ENCODE results near the gene PKDREJ.
"Not testable (repeated sequence)": the region's sequence is repeated elsewhere in the genome, so short reads cannot be mapped to it uniquely, and the experiment has no call there.

Gene PKDREJ

GRCh38 chr22:46263216-46263590 is at the start of gene PKDREJ:
PKDREJ (minus strand) TSS chr22:46263343; CDS start chr22:46263322, 21 bp downstream.
- no peak for DNase-seq

- DNase-seq = not testable (repeated sequence)
Measured at GRCh38 chr22:46312848-46313247, 49.7 kb upstream of the PKDREJ start.

- no peak for DNase-seq
Measured at GRCh38 chr22:46312056-46312455, 48.9 kb upstream of the PKDREJ start.

- no peak for DNase-seq
Measured at GRCh38 chr22:46309526-46310085, 46.5 kb upstream of the PKDREJ start.

- no peak for DNase-seq
Measured at GRCh38 chr22:46308283-46308988, 45.3 kb upstream of the PKDREJ start.

GRCh38 chr22:46303347-46303965 is 40.3 kb upstream of the PKDREJ start:
- DNase-seq = no peak

- DNase-seq = no peak
Measured at GRCh38 chr22:46300491-46300890, 37.3 kb upstream of the PKDREJ start.

- no peak for DNase-seq
Measured at GRCh38 chr22:46299101-46299500, 36.0 kb upstream of the PKDREJ start.

GRCh38 chr22:46297151-46297812 is 34.1 kb upstream of the PKDREJ start:
- no peak for DNase-seq

- peak; percentile 87 to 97 (median 96) for DNase-seq
Measured at GRCh38 chr22:46296257-46297150, 33.4 kb upstream of the PKDREJ start, which contains the start of gene GTSE1. GTSE1 (plus strand) TSS chr22:46296870; CDS start chr22:46297401, 531 bp downstream.

GRCh38 chr22:46295277-46295971 is 32.3 kb upstream of the PKDREJ start:
- no peak for DNase-seq

- DNase-seq = no peak
Measured at GRCh38 chr22:46294784-46295183, 31.6 kb upstream of the PKDREJ start.

- no peak for DNase-seq
Measured at GRCh38 chr22:46293577-46294260, 30.6 kb upstream of the PKDREJ start.

- no peak for DNase-seq
Measured at GRCh38 chr22:46292732-46293131, 29.6 kb upstream of the PKDREJ start.

GRCh38 chr22:46292173-46292572 is 29.0 kb upstream of the PKDREJ start:
- DNase-seq = no peak

- DNase-seq = no peak
Measured at GRCh38 chr22:46290843-46291785, 28.0 kb upstream of the PKDREJ start.

- DNase-seq = no peak
Measured at GRCh38 chr22:46290121-46290842, 27.1 kb upstream of the PKDREJ start.

GRCh38 chr22:46289244-46289891 is 26.2 kb upstream of the PKDREJ start:
- no peak for DNase-seq

GRCh38 chr22:46288846-46289243 is 25.7 kb upstream of the PKDREJ start:
- DNase-seq = no peak
